22Rv1 (cell line): Measurements from ENCODE around the gene PLXDC2.

Source experiments
- H3K27ac ChIP-seq: fragments of 450-650 bp; 2 replicates; pipeline ENCODE4 v1.5.1; 2017
- CTCF ChIP-seq: fragments of 450-650 bp; IDR thresholded peaks from 2 replicates; pipeline ENCODE4 v1.5.1; 2017; ENCODE audit warnings: mild to moderate bottlenecking
- ZFX ChIP-seq: fragments of 450-650 bp; IDR thresholded peaks from 2 replicates; pipeline ENCODE4 v1.6.1; 2017; ENCODE audit warnings: antibody characterized with exemption, borderline replicate concordance

Gene PLXDC2

DNA sequence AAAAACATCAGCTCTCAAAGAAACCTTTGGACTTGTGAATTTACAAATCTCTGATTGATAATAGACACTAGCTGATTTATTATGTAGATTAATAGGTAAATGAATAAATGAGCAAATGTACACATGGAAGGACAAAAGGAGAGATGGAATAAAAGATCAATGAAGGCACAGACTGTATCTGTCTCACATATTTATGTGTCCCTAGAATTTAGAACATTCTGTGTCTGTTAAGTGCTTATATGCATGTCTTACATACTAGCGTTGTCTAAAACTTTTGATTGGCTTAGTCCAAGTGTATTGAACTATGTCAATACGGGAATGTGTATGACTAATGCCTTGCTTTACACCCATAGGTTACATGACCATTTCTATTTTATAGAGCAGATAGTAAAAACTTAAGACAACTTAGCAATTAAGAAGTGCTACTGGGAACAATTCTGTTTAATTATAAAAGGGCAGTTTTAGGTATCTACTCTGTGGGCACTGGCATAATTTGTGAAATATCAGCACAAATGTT lies 140.3 kb downstream of the PLXDC2 start:
- H3K27ac ChIP-seq = no peak overlapping the region
- TF ChIP-seq ZFX (no peak), CTCF (no peak)

DNA sequence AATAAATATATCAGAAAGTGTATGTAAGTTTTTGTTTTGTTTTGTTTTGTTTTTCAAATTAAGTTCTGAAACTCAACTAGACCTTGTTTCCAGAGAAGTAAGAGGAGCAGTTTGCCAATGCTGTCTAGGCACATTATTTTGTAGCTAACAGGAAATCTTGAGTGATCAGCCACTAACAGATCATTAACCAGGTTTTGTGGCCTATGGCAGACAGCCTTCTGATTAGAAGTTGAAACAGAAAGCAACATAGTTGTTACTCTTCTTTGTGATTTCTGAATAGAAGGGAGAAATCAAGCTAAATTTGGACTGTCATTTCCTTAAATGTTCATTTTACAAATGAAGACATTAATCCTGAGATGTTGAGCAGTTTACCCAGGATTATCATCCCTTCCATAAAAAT lies 142.6 kb downstream of the PLXDC2 start:
- H3K27ac ChIP-seq = no peak overlapping the region
- TF ChIP-seq ZFX = no peak
- TF ChIP-seq CTCF = no peak

DNA sequence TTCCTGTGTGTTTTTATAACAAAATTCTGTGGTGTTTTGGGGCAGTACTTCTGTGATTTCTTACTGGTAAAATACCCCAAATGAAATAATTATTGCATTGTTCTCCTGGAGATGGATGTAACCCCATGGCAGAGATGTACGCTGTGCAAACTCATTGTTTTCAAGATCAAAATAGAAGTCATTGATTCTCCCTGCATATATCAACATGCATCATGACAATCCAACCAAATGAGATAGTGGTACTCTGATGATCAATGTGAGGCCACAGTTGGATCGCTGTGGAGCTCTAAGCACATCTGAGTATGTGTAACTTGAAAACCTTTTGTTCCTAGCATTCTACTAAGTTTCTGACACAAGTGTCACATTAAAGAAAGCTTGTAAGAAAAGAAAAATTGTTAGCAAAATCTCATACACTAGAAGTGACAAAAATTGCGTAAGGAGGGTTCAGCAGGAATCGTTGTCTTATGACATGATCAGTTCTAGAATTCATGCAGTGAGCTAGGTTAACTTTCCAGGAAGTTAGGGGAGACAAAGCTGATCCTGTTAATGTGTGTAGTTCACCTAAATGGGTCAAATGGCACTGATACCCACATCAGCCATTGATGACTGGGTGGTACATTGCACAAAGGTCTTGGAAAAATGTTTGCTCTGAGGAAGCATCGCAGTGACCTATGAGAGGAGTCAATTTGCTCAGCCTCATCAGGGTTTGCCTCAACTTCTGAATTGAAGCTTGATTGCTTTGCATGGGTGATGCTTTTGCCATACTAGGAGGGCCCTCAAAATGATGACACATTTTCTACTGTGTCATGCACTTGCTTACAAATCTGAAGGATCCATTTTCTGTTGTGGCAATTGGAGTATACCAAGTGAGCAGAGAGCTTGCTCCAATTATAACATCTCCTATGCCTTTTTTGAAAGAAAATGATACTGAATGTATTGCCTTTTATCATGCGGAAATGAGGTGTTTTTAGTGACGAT lies 145.1 kb downstream of the PLXDC2 start:
- H3K27ac ChIP-seq = no peak overlapping the region
- TF ChIP-seq CTCF = no peak
- TF ChIP-seq ZFX = no peak

DNA sequence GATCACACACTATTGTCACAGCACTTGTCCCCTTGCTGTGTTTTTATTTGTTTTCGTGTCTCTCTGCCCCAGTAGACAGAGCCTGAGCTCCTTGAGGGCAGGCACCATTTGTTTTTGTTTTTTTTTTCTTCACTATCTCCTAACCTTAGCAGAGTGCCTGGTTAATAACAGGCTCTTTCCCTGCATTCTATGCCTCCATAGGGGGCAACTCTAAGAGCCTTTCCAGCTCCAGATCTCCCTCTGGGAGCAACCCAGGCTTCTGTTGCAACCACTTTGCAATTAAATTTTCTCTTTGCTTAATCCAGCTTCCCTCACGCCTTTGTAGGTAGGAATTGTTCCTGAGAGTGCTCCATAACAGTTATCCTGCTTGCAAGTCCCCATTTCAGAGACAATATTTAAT lies 148.4 kb downstream of the PLXDC2 start:
- H3K27ac ChIP-seq = no peak overlapping the region
- TF ChIP-seq CTCF (no peak), ZFX (no peak)

DNA sequence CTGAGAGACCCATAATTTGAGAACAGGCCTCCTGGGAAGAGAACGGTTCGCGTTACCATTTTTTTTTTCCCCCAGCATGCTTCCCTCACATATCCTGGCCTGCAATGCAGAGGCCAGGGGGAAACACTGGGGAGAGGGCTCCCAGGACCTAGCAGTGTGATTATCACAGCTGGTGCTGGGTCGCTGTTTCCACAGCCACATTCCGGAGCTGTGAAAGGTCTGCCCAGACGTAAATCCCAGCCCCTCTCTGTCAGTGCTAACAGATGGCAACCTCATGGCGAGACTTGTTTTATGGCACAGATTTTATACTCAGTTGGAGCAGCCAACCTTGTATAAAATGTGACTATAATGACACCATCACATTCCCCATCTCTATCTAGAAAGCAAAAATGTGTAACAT lies 150.5 kb downstream of the PLXDC2 start:
- H3K27ac ChIP-seq = no peak overlapping the region
- TF ChIP-seq CTCF (no peak), ZFX (no peak)

- H3K27ac ChIP-seq = no peak overlapping the region
- TF ChIP-seq CTCF (no peak), ZFX (no peak)
Observed at GRCh38 chr10:19967981-19968380, 151.7 kb downstream of the PLXDC2 start.

GRCh38 chr10:19968745-19969144 lies 152.5 kb downstream of the PLXDC2 start:
- no peak overlapping the region for H3K27ac ChIP-seq

More at GRCh38 chr10:19968745-19969144, 152.5 kb downstream of the PLXDC2 start:
- no peak for TF ChIP-seq CTCF
- TF ChIP-seq ZFX = no peak
